ENCODE measurements around the gene FLOT1.

Gene FLOT1

GRCh38 chr6:30678964-30679726 lies 63.3 kb downstream of the FLOT1 start:
- H3F3A ChIP-seq (ENCODE audit: insufficient read depth): peaks cover 61% of the 10 kb centered on the region
- H3K27ac ChIP-seq (ENCODE audit: low read depth, low read length): peak overlapping the region; percentile 82
- H3K9me3 ChIP-seq (ENCODE audit: insufficient read depth, low read length): no peaks in the 10 kb centered on the region
- peaks cover 11% of the 10 kb centered on the region for H3K36me3 ChIP-seq (ENCODE audit: low read length)
- no peak overlapping the region for H2AFZ ChIP-seq (ENCODE audit: low read depth, low read length, severe bottlenecking)
- peak overlapping the region; percentile 59 for H3K9ac ChIP-seq (ENCODE audit: low read length)
- H3K4me2 ChIP-seq (ENCODE audit: low read depth, low read length, poor library complexity, severe bottlenecking): peak overlapping the region; percentile 92
- H4K20me1 ChIP-seq (ENCODE audit: low read depth, low read length): no peaks in the 10 kb centered on the region
- no peaks in the 10 kb centered on the region for H3K27me3 ChIP-seq (ENCODE audit: low read length)
- peaks cover 52% of the 10 kb centered on the region for H3K79me2 ChIP-seq (ENCODE audit: insufficient read depth, low read length)
- H3K4me3 ChIP-seq (ENCODE audit: insufficient read depth, low read length, poor library complexity, severe bottlenecking): peak overlapping the region; percentile 40
- TF ChIP-seq EZH2phosphoT487 (conservative IDR thresholded peaks at IDR 0.05; ENCODE audit: low read length) (no peak), CTCF (IDR thresholded peaks at IDR 0.05; ENCODE audit: insufficient read depth, low read length, poor library complexity, severe bottlenecking) (peak; percentile 99)
- no peaks in the 10 kb centered on the region for H3K9me2 ChIP-seq (replicated peaks; ENCODE audit: insufficient read depth, low read length)

Measured in SU-DHL-6 (cell line).